Esophagus mucosa (tissue), 1 donor: ENCODE measurements around the gene SH3PXD2B. TPM values are rescaled to one million over a fixed set of nuclear protein-coding genes. Genes with fewer than 3 reads are reported as not detected.

Experiments used
- ATAC-seq: fragments of 200-7000 bp; cut with Tn5 transposase; one replicate; pipeline ENCODE4 v1.9.1; 2020
- total RNA-seq: library from RNA; stranded (reverse); gene quantifications from one replicate; pipeline ENCODE4 v1.2.4, GENCODE V29; 2023
- donor health status: DM: yes; HTN: yes; CAD: no.

The SH3PXD2B gene
- total RNA-seq, 1 donor from 2014 or later, result 16.5 TPM

GRCh38 chr5:172436879-172437369 lies 17.4 kb downstream of the SH3PXD2B start:
- no peak for ATAC-seq

- no peak for ATAC-seq
Observed at GRCh38 chr5:172436078-172436878, 18.0 kb downstream of the SH3PXD2B start.

- no peak for ATAC-seq
Observed at GRCh38 chr5:172435362-172436077, 18.8 kb downstream of the SH3PXD2B start.

GRCh38 chr5:172434251-172434650 lies 20.1 kb downstream of the SH3PXD2B start:
- no peak for ATAC-seq

GRCh38 chr5:172433513-172433912 lies 20.8 kb downstream of the SH3PXD2B start:
- ATAC-seq, result no peak

GRCh38 chr5:172433071-172433470 lies 21.3 kb downstream of the SH3PXD2B start:
- ATAC-seq, result no peak

GRCh38 chr5:172430354-172430753 lies 24.0 kb downstream of the SH3PXD2B start:
- no peak for ATAC-seq

GRCh38 chr5:172429201-172429940 lies 25.0 kb downstream of the SH3PXD2B start:
- peak; percentile 69 for ATAC-seq

- ATAC-seq, result no peak
Observed at GRCh38 chr5:172428224-172429166, 25.8 kb downstream of the SH3PXD2B start.

GRCh38 chr5:172427202-172427601 lies 27.1 kb downstream of the SH3PXD2B start:
- ATAC-seq, result no peak

- ATAC-seq, result no peak
Observed at GRCh38 chr5:172426086-172426485, 28.2 kb downstream of the SH3PXD2B start.

- no peak for ATAC-seq
Observed at GRCh38 chr5:172425402-172425801, 28.9 kb downstream of the SH3PXD2B start.

GRCh38 chr5:172424808-172425207 lies 29.5 kb downstream of the SH3PXD2B start:
- no peak for ATAC-seq

- no peak for ATAC-seq
Observed at GRCh38 chr5:172424111-172424490, 30.2 kb downstream of the SH3PXD2B start.

GRCh38 chr5:172423379-172424110 lies 30.8 kb downstream of the SH3PXD2B start:
- no peak for ATAC-seq

GRCh38 chr5:172422255-172422654 lies 32.1 kb downstream of the SH3PXD2B start:
- ATAC-seq, result no peak

- ATAC-seq, result peak; percentile 66
Observed at GRCh38 chr5:172421020-172421419, 33.3 kb downstream of the SH3PXD2B start.

- ATAC-seq, result peak; percentile 85
Observed at GRCh38 chr5:172420235-172420939, 33.9 kb downstream of the SH3PXD2B start.

- peak; percentile 56 for ATAC-seq
Observed at GRCh38 chr5:172418862-172419814, 35.2 kb downstream of the SH3PXD2B start.
